NK-92 (cell line): ENCODE results near the gene LAMB1.
"Not testable (repeated sequence)": the region's sequence is repeated elsewhere in the genome, so short reads cannot be mapped to it uniquely, and the experiment has no call there.

Experiments used
- DNase-seq: peaks from one replicate; lab custom pipeline; 2025; ENCODE audit not compliant: unreplicated experiment; lab: John Stamatoyannopoulos, UW

The LAMB1 gene

GRCh38 chr7:108002726-108003598 is at the start of gene LAMB1:
LAMB1 (minus strand) TSS chr7:108003161; CDS start chr7:108002885, 276 bp downstream.
- DNase-seq, result no peak

DNA sequence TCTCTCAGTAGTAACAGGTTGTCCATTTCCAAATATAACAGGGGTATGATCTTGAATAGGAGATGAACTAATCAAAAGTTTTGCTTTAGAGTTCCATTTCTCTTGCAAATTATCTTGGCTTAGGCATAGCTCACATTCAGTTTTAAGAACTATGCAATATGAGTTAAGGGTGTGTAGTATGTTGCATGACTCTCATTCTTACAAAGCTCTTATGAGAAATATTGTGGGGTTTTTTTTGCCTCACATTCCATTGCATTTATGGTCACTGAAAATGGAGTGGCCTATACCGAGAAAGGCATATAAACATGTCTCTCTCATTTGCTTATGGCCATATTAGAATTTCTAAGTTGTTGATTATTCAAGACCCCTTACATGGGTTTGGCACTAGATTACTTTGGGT is 48.5 kb upstream of the LAMB1 start:
- DNase-seq, result no peak

DNA sequence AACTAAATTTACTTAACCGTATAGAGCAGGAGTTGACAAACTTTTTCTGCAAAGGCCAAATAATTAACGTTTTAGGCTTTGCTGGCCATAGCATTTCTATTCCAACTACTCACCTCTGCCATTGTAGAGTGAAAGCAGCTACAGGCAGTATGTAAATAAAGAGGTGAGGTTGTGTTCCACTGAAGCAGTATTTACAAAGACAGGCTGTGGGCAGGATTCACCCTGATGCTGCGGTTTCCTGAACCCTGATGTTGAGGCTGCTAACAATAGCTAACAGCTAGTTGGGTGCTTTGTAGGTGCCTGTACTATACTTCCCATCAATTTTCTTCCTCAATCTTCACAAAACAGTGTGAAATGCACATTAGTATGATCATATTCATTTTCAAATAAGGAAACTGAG is 47.0 kb upstream of the LAMB1 start:
- DNase-seq, result no peak

DNA sequence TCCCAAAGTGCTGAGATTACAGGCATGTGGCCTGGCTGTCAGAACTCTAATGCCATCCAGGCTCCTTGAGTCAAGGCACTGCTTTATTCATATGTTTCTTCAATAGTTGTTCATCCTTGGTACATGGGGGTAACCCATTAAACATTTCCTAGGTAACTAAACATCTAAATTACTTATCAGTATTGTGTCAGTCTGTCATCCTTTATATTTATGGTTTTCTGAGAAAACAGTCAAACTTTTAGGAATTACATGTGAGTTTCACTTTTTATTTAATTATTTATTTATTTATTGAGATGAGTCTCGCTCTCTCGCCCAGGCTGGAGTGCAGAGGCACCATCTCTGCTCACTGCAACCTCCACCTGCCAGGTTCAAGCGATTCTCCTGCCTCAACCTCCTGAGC is 45.5 kb upstream of the LAMB1 start:
- DNase-seq, result no peak

- DNase-seq, result no peak
These were observed 44.1 kb upstream of the LAMB1 start for GRCh38 chr7:108046952-108047506.

DNA sequence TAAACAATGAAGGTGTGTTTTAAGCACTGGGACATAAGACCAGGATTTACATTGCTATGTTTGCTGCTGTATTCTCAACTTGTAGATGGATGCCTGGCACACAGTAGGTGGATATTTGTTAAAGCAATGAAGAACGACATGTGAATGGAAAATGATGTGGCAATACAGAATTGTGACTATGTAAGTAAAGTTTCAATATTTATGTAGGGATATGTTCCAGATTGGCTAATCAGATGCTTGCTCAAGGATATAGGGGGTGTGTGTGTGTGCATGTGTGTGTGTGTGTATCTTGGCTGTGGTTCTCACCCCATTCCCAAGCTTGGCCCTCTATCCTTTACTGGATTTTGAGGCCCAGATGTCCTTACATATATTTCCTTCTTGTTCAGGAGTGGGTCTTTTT is 42.7 kb upstream of the LAMB1 start:
- DNase-seq, result no peak

DNA sequence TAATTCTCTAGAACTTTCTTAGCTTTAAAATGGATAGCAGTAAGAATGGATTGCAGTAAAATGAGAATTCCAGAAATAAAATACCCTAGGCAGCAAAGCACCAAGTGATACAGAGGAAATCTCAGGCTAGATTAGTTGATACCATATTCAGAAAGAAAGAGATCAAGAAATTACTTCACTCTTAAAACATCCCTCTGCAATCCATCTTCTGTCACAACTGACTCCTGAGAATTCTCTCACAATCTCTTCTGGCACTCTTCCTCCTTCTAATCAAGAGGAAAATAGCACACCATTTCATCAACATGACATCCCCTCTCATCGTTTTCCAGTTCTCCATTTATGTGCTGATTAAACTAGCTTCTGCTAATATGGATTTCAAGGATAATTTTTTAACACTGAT is 42.2 kb upstream of the LAMB1 start:
- no peak for DNase-seq

GRCh38 chr7:108044345-108044744 is 41.4 kb upstream of the LAMB1 start:
- DNase-seq, result no peak

DNA sequence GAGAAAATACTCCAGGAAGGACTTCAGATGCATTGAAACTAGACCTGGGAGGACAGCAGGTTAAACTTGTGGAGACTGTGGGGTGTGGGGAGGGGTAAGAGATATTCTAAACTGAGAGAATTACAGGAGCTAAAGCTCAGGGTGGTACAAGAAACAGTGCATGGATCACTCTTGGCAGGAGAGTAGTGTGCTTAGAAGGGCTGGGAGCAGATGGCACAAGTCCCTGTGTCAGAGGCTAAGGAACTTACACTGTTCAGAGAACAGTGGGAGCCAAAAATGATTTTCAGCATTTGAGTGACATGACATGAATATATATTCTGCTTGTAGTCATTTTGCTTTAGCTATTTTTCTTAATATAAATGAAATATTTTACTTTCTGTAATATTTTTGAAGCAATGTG is 36.0 kb upstream of the LAMB1 start:
- no peak for DNase-seq

DNA sequence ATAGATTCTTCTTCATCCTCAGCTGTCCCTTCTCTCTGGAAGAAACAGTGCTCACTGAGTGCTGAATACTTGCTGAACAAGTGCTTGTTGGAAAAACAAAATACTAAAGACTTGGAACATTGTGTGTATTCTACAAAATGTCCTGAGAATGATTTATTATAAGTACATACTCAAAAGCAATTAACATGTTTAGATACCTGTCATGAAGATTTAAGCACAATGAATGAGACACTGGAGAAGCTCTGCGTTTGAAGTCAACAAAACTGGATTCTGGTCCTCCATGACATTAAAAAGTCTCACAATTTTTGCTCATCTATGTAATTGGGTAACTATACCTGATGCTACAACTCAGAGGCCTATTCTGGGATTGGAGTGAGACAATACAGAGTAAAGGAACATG is 34.8 kb upstream of the LAMB1 start:
- no peak for DNase-seq

- no peak for DNase-seq
These were observed 34.2 kb upstream of the LAMB1 start for GRCh38 chr7:108037140-108037539.

GRCh38 chr7:108034586-108034985 is 31.6 kb upstream of the LAMB1 start:
- DNase-seq, result no peak

GRCh38 chr7:108033776-108034497 is 31.0 kb upstream of the LAMB1 start:
- DNase-seq, result no peak

DNA sequence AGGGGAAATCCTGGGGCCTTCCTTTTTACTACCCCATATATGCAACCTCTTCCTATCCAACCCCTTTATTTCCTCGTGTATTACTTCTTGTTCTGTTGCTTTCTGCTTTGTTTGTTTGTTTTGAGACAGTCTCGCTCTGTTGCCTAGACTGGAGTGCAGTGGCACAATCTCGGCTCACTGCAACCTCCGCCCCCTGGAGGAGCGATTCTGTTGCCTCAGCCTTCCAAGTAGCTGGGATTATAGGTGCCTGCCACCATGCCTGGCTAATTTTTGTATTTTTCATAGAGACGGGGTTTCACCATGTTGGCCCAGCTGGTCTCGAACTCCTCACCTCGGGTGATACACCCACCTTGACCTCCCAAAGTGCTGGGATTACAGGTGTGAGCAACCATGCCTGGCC is 30.3 kb upstream of the LAMB1 start:
- DNase-seq, result not testable (repeated sequence)

- no peak for DNase-seq
These were observed 27.6 kb upstream of the LAMB1 start for GRCh38 chr7:108030516-108030915.

DNA sequence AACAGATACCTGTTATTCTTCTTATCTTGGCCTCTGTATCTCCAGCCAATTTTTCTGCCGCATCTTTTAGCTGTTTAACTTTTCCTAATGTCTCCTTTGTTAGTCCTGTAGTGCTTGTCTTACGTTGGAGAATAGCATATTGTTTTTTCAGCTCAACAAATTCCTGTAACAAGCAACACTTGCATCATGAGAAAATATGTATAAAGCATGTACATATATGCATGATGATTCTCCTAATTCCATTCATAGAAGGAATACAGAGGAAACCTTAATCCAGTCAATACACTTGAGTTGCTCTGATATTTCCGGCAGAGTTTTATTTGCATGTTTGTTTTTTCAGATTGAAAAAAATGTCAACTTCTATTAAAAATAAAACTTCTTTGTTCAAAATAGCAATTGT is 26.1 kb upstream of the LAMB1 start:
- no peak for DNase-seq

DNA sequence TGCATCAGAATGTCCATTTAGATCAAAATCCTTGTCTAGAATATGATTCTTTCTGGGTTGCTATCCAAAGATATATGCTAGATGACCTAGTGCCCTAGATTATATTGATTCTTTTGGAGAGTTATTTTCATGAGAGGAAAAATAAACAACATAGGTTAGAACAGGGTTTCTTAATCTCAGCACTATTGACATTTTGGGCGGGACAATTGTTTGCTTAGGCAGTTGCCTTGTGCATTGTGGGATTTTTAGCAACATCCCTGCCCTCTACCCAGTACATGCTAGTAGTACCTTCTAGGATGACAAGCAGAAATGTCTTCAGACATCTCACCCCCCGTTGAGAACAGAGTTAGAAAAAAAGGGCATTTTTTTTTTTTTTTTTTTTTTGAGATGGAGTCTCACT is 25.1 kb upstream of the LAMB1 start:
- DNase-seq, result no peak

GRCh38 chr7:108027239-108027638 is 24.3 kb upstream of the LAMB1 start:
- DNase-seq, result no peak

DNA sequence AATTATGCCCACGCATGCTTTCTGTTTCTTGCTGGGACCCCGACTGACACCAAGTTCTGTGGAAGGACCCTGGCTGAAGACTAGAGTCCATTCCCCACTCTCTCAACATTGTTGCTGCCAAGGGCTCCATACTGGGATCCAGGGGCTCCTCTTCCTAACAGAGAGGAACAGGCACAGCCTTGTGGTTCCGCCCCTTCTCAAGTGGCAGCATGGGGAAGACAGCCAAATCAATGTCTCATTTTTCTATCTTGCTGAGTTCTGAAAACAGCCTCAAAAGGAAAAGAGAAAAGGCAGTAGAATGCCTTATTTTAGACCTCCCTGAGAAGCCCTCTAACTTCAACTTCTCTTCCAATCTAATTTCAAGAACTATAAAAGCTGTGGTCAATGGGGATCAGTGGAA is 23.7 kb upstream of the LAMB1 start:
- DNase-seq, result no peak

- no peak for DNase-seq
These were observed 23.2 kb upstream of the LAMB1 start for GRCh38 chr7:108026116-108026515.

DNA sequence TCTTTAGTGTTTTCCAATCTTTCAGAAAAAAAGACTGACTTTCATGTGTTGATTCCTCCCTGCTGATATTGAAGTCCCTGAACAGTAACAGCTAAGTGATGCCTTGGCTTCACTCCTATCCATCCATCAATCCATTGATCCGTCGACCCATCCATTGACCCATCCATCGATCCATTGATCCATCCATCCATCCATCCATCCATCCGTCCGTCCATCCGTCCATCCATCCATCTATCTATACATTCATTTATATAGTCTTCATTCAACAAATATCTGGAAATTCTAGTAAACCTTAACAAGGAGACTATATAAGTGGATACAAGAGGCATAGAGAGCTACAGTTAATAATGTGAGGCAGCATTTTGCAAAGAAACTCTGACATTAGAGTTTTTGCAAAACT is 21.6 kb upstream of the LAMB1 start:
- no peak for DNase-seq

- no peak for DNase-seq
These were observed 17.6 kb upstream of the LAMB1 start for GRCh38 chr7:108020585-108020984.
